SK-N-SH (cell line): ENCODE data around the gene CARD8. TPM values are rescaled to one million over a fixed set of nuclear protein-coding genes. Genes with fewer than 3 reads are reported as not detected.

Experiments
- CTCF ChIA-PET: fragments of 300-600, 350-600 bp; formaldehyde crosslinking; extraction: SDS; loops from one replicate; lab custom pipeline; 2021; lab: Yijun Ruan, JAX
- POLR2A ChIA-PET: fragments of 350-600 bp; sonication (Branson Sonifier 250); formaldehyde crosslinking; extraction: SDS; loops from one replicate; lab custom pipeline; 2020; ENCODE audit warnings: antibody characterized with exemption, inconsistent platforms; lab: Yijun Ruan, JAX
- DNase-seq: peaks from one replicate; pipeline ENCODE4 v3.0.0; 2012
- H2AFZ ChIP-seq: fragments of 200-600 bp; sonication (generic); 2 replicates; pipeline ENCODE4 v1.8.1; 2016; ENCODE audit warnings: antibody characterized with exemption, mild to moderate bottlenecking, low read depth
- H3F3A ChIP-seq: fragments of 200-600 bp; sonication (generic); replicated peaks from 2 replicates; pipeline ENCODE3; 2016; ENCODE audit warnings: antibody characterized with exemption, mild to moderate bottlenecking; ENCODE audit not compliant: insufficient read depth
- H3K27ac ChIP-seq, 2 experiments: fragments of 200-500 bp in 1 of 2; fragments of 200-600 bp in 1 of 2; sonication (Bioruptor generic) in 1 of 2; sonication (generic), shearing (Covaris generic) in 1 of 2; 2 replicates each; pipeline versions ENCODE4 v1.5.1 to v1.6.1; 2014 to 2016; ENCODE audit warnings: low read depth in 2 of 2, inconsistent platforms in 1 of 2, low read length in 1 of 2, mild to moderate bottlenecking in 1 of 2, mixed read lengths in 1 of 2
- H3K27me3 ChIP-seq: fragments of 200-600 bp; sonication (generic), shearing (Covaris generic); 2 replicates; pipeline ENCODE4 v1.6.1; 2016; ENCODE audit warnings: mixed run types; ENCODE audit not compliant: insufficient read depth
- H3K36me3 ChIP-seq, 2 experiments: fragments of 200-500 bp in 1 of 2; fragments of 200-600 bp in 1 of 2; sonication (Bioruptor generic) in 1 of 2; sonication (generic) in 1 of 2; replicated peaks in 1 of 2; 2 replicates each; pipeline versions ENCODE3 to v1.5.1; 2014 to 2016; ENCODE audit warnings: low read length in 1 of 2, mild to moderate bottlenecking in 1 of 2; ENCODE audit not compliant: insufficient read depth in 2 of 2, control insufficient read depth in 1 of 2
- H3K4me1 ChIP-seq, 2 experiments: fragments of 200-500 bp in 1 of 2; fragments of 200-600 bp in 1 of 2; sonication (Bioruptor generic) in 1 of 2; sonication (generic), shearing (Covaris generic) in 1 of 2; 2 replicates each; pipeline versions ENCODE4 v1.5.1 to v1.6.1; 2014 to 2016; ENCODE audit warnings: low read depth in 1 of 2, low read length in 1 of 2, mixed run types in 1 of 2; ENCODE audit not compliant: insufficient read depth in 2 of 2, control insufficient read depth in 1 of 2
- H3K4me2 ChIP-seq: fragments of 200-600 bp; sonication (generic), shearing (Covaris generic); 2 replicates; pipeline ENCODE4 v1.6.1; 2017; ENCODE audit warnings: mixed run types
- H3K4me3 ChIP-seq, 2 experiments: fragments of 200-500 bp in 1 of 2; fragments of 200-600 bp in 1 of 2; sonication (Bioruptor generic) in 1 of 2; sonication (generic), shearing (Covaris generic) in 1 of 2; 2 replicates each; pipeline versions ENCODE4 v1.5.1 to v1.8.1; 2014 to 2016; ENCODE audit warnings: low read depth in 2 of 2, inconsistent platforms in 1 of 2, low read length in 1 of 2, mild to moderate bottlenecking in 1 of 2, mixed read lengths in 1 of 2, moderate library complexity in 1 of 2
- H3K79me2 ChIP-seq: fragments of 200-600 bp; sonication (generic); 2 replicates; pipeline ENCODE4 v1.8.1; 2017; ENCODE audit warnings: mild to moderate bottlenecking; ENCODE audit not compliant: insufficient read depth
- H3K9ac ChIP-seq: fragments of 200-600 bp; sonication (generic); 2 replicates; pipeline ENCODE4 v1.6.1; 2017; ENCODE audit warnings: mixed run types
- H3K9me2 ChIP-seq: fragments of 200-600 bp; sonication (generic); 2 replicates; pipeline ENCODE4 v1.6.1; 2017; ENCODE audit warnings: mixed run types
- H3K9me3 ChIP-seq: fragments of 200-600 bp; sonication (generic); 2 replicates; pipeline ENCODE4 v1.6.1; 2017; ENCODE audit warnings: mixed run types, mild to moderate bottlenecking, moderate library complexity
- H4K20me1 ChIP-seq: fragments of 200-600 bp; sonication (generic); 2 replicates; pipeline ENCODE4 v1.6.1; 2017; ENCODE audit warnings: mild to moderate bottlenecking, mixed run types; ENCODE audit not compliant: insufficient read depth
- ELF1 ChIP-seq: IDR thresholded peaks from 2 replicates; pipeline ENCODE4 v1.4.0; 2012
- EP300 ChIP-seq, 2 experiments: IDR thresholded peaks; 2 replicates each; pipeline versions ENCODE4 v1.4.0 to v1.6.1; 2012; ENCODE audit warnings: borderline replicate concordance in 1 of 2, low read depth in 1 of 2, low read length in 1 of 2
- EZH2phosphoT487 ChIP-seq: fragments of 200-600 bp; sonication (generic); IDR thresholded peaks from 2 replicates; pipeline ENCODE4 v1.6.1; 2017; ENCODE audit warnings: low read depth, mixed run types, mild to moderate bottlenecking, antibody characterized with exemption, moderate library complexity, borderline replicate concordance
- FOSL2 ChIP-seq: IDR thresholded peaks from 2 replicates; pipeline ENCODE4 v1.4.0; 2012; ENCODE audit warnings: low read depth, mild to moderate bottlenecking, moderate library complexity, borderline replicate concordance
- FOXJ3 ChIP-seq: sonication (generic); formaldehyde crosslinking; IDR thresholded peaks from 2 replicates; pipeline ENCODE4 v1.5.1; 2020; ENCODE audit warnings: mild to moderate bottlenecking, missing genetic modification reagents
- GABPA ChIP-seq: IDR thresholded peaks from 2 replicates; pipeline ENCODE4 v1.4.0; 2012; ENCODE audit warnings: low read depth, mild to moderate bottlenecking
- MAX ChIP-seq: IDR thresholded peaks from 2 replicates; pipeline ENCODE4 v1.4.0; 2012; ENCODE audit warnings: low read depth
- MEF2A ChIP-seq: IDR thresholded peaks from 2 replicates; pipeline ENCODE4 v1.4.0; 2012; ENCODE audit warnings: low read depth, borderline replicate concordance
- NFIC ChIP-seq: IDR thresholded peaks from 2 replicates; pipeline ENCODE4 v1.4.0; 2012; ENCODE audit warnings: borderline replicate concordance
- NRF1 ChIP-seq: IDR thresholded peaks from 2 replicates; pipeline ENCODE4 v1.6.1; 2012; ENCODE audit warnings: low read depth, mild to moderate bottlenecking, low read length
- SMC3 ChIP-seq: IDR thresholded peaks from 2 replicates; pipeline ENCODE4 v1.6.1; 2012; ENCODE audit warnings: low read depth, low read length, improper control_type of control experiment
- TAF1 ChIP-seq: IDR thresholded peaks from 2 replicates; pipeline ENCODE4 v1.6.1; 2012; ENCODE audit warnings: low read depth, mild to moderate bottlenecking, low read length, moderate library complexity, borderline replicate concordance
- TCF12 ChIP-seq: IDR thresholded peaks from 2 replicates; pipeline ENCODE4 v1.4.0; 2012
- YY1 ChIP-seq: IDR thresholded peaks from 2 replicates; pipeline ENCODE4 v1.4.0; 2012; ENCODE audit warnings: low read depth, mild to moderate bottlenecking
- WGBS: methylation state at CpG from one replicate; pipeline ENCODE4 v1.1.6; 2017; ENCODE audit warnings: low lambda C conversion rate; 5-methylcytosine and 5-hydroxymethylcytosine counted together
- polyA plus RNA-seq, 3 experiments: library from polyadenylated mRNA; depleted of rRNA; stranded (reverse); fragments of >200 nt; gene quantifications; 2 replicates each; pipeline ENCODE4 v1.2.3, GENCODE V29; 2012
- TF ChIP-seq, protein P1 (sequence below): IDR thresholded peaks from 2 replicates; pipeline ENCODE4 v1.4.0; 2012; ENCODE audit warnings: low read depth, borderline replicate concordance
- TF ChIP-seq, protein P2 (sequence below): fragments of 200-600 bp; sonication (generic); IDR thresholded peaks from 2 replicates; pipeline ENCODE4 v1.6.1; 2017; ENCODE audit warnings: antibody characterized with exemption, mild to moderate bottlenecking, moderate library complexity

Gene CARD8
- polyA plus RNA-seq, 1 of the 3 experiments (the other 2 are of a cell fraction): 16.4 TPM

GRCh38 chr19:48279747-48280146 is 24.0 kb upstream of the CARD8 start:
- CTCF ChIA-PET: interaction anchor here (0.8 to 2.0 kb wide), 2 partner anchors 11 to 13 kb away, joined by 5 to 8 read pairs; no protein-coding TSS in a partner anchor
- H3K9me3 ChIP-seq: no peaks in the 10 kb centered on the region
- H3F3A ChIP-seq: no peaks in the 10 kb centered on the region
- no peaks in the 10 kb centered on the region for H4K20me1 ChIP-seq
- 88% methylated on average over 8 of the region's 9 CpGs for WGBS
- H3K27ac ChIP-seq: no peak overlapping the region
- H3K9me2 ChIP-seq: no peaks in the 10 kb centered on the region
- H3K79me2 ChIP-seq: no peaks in the 10 kb centered on the region
- H3K9ac ChIP-seq: no peak overlapping the region
- DNase-seq: no peak
- H3K4me2 ChIP-seq: no peak overlapping the region
- H3K4me3 ChIP-seq: no peak overlapping the region
- TF ChIP-seq, protein P1, sequence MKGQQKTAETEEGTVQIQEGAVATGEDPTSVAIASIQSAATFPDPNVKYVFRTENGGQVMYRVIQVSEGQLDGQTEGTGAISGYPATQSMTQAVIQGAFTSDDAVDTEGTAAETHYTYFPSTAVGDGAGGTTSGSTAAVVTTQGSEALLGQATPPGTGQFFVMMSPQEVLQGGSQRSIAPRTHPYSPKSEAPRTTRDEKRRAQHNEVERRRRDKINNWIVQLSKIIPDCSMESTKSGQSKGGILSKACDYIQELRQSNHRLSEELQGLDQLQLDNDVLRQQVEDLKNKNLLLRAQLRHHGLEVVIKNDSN: no peak
- no peak for TF ChIP-seq ELF1
- TF ChIP-seq TCF12: no peak
- TF ChIP-seq GABPA: no peak
- TF ChIP-seq SMC3: no peak
- TF ChIP-seq YY1: no peak
- no peak for TF ChIP-seq MEF2A
- no peak for TF ChIP-seq NRF1
- TF ChIP-seq TAF1: no peak
- no peak for TF ChIP-seq EP300 (IDR thresholded peaks at IDR 0.05; ENCODE audit: borderline replicate concordance in 1 of 2, low read depth in 1 of 2, low read length in 1 of 2)
- no peak for TF ChIP-seq MAX
- TF ChIP-seq, protein P2, sequence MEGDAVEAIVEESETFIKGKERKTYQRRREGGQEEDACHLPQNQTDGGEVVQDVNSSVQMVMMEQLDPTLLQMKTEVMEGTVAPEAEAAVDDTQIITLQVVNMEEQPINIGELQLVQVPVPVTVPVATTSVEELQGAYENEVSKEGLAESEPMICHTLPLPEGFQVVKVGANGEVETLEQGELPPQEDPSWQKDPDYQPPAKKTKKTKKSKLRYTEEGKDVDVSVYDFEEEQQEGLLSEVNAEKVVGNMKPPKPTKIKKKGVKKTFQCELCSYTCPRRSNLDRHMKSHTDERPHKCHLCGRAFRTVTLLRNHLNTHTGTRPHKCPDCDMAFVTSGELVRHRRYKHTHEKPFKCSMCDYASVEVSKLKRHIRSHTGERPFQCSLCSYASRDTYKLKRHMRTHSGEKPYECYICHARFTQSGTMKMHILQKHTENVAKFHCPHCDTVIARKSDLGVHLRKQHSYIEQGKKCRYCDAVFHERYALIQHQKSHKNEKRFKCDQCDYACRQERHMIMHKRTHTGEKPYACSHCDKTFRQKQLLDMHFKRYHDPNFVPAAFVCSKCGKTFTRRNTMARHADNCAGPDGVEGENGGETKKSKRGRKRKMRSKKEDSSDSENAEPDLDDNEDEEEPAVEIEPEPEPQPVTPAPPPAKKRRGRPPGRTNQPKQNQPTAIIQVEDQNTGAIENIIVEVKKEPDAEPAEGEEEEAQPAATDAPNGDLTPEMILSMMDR: no peak
- no peak for TF ChIP-seq FOXJ3 (CRISPR knock-in tag)
- no peak for TF ChIP-seq EZH2phosphoT487
- TF ChIP-seq FOSL2: no peak
- H3K36me3 ChIP-seq: peaks cover 0 to 7% of the 10 kb centered on the region in 2 experiments
- H3K4me1 ChIP-seq: no peaks in the 10 kb centered on the region
- H2AFZ ChIP-seq: no peak overlapping the region
- H3K27me3 ChIP-seq: no peaks in the 10 kb centered on the region
- POLR2A ChIA-PET: no interaction called here

- no peaks in the 10 kb centered on the region for H3K9me3 ChIP-seq
- H3K4me3 ChIP-seq: no peak overlapping the region
- POLR2A ChIA-PET: no interaction called here
- WGBS: 78% methylated on average over 6 of the region's 6 CpGs
- no peaks in the 10 kb centered on the region for H4K20me1 ChIP-seq
- no peaks in the 10 kb centered on the region for H3K27me3 ChIP-seq
- H3K27ac ChIP-seq: no peak overlapping the region
- peaks cover 5% of the 10 kb centered on the region for H3F3A ChIP-seq
- TF ChIP-seq GABPA: no peak
- TF ChIP-seq NFIC: no peak
- TF ChIP-seq NRF1: no peak
- no peaks in the 10 kb centered on the region for H3K9me2 ChIP-seq
- no peak overlapping the region for H3K4me2 ChIP-seq
- no peaks in the 10 kb centered on the region for H3K4me1 ChIP-seq
- no peaks in the 10 kb centered on the region for H3K36me3 ChIP-seq
- no peak overlapping the region for H2AFZ ChIP-seq
- H3K79me2 ChIP-seq: no peaks in the 10 kb centered on the region
- no peak overlapping the region for H3K9ac ChIP-seq
- CTCF ChIA-PET: no interaction called here
- no peak for DNase-seq
Observed at GRCh38 chr19:48274938-48275337, 19.2 kb upstream of the CARD8 start.
